ENCODE data around the gene DSCAM.
"Not testable (repeated sequence)": the region's sequence is repeated elsewhere in the genome, so short reads cannot be mapped to it uniquely, and the experiment has no call there.

Gene DSCAM

GRCh38 chr21:40208948-40209345 lies 638.0 kb downstream of the DSCAM start:
- no peak for DNase-seq

- DNase-seq, result no peak
These were observed 638.6 kb downstream of the DSCAM start for GRCh38 chr21:40208206-40208947.

DNA sequence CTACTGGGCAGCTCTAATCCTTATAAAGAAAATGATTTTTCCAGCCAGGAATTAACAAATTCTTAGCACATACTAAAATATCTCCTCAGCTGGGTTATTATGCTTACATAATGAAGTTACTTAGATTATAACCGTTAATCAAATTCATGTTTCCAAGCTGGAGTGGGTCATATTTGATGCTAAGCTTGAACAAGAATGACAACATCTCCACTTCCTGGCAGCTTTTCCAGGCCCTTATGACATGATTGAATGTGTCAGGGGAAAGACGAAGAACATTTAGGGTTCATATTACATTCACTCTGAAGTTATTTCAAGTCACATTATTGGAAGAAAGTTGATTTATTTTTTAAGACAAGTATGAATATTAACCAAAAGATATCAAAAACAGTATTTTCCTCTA lies 646.0 kb downstream of the DSCAM start:
- no peak for DNase-seq

DNA sequence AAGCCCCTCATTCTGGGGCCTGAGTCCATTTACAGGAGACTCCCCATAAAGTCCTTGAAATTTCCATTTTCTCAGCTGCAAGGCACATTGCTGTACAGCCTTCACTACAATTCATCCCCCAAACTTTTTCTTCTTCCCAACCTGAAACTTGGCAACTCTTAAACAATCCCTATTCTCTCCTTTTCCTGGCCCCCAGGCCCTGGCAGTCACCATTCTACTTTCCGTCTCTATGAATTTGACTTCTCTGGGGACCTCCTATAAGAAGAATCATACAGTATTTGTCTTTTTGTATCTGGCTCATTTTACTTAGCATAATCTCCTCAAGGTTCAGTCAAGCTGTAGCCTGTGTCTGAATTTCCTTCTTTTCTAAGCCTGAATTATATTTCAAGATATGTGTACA lies 646.8 kb downstream of the DSCAM start:
- no peak for DNase-seq

GRCh38 chr21:40194185-40194980 lies 652.6 kb downstream of the DSCAM start:
- no peak for DNase-seq

- DNase-seq, result no peak
These were observed 655.3 kb downstream of the DSCAM start for GRCh38 chr21:40191616-40192015.

- DNase-seq, result no peak
These were observed 655.8 kb downstream of the DSCAM start for GRCh38 chr21:40191196-40191595.

DNA sequence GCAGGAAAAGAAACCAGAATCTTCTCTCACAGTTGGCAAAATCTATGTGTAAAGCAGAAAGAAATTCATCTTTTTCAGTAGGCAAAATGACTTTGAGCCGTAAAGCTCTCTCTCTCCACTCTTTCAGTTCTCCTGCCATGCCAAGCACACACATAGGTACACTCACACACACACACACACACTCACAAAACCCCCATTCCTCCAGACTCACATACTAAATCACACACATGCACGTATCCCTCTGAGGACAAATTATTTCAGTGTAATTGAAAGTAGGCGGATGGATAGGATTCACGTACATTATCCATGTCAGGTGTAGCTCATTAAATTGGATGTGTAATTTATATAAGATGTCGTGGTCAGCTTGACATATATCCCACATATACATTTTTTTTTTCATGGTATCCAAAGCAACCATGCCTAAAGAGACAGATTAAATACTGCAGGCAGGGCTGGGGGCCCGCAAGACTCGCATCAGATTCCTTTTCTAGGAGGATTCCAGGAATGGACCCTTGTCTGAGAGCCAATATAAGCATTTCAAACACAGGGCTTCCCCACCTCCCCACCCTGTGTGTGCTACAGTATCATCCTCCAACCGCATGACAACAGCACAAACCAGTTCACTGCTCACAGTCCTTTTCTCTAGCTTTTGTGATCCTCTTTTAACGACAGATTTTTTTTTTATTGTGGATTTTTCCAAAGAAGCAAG lies 658.9 kb downstream of the DSCAM start:
- no peak for DNase-seq

- no peak for DNase-seq
These were observed 659.7 kb downstream of the DSCAM start for GRCh38 chr21:40187244-40187643.

DNA sequence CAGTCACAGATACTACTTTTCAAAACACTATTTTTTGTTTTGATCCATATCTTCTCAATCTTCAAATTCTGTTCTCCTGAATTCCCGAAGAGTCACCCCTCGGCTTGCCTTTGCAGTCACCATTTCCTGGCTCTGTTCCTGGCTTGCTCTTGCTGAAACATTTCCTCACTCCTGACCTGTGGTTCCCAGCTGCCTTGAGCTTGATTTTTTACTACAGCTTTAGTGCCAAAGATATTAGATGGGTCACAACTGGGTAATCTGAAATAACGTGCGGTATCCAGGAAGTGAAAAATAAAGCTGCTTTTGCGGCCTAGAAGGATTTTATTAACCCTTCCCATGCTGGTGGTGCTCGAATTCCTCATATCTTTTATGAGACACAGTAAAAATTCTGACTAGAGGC lies 660.9 kb downstream of the DSCAM start:
- DNase-seq, result no peak

GRCh38 chr21:40185208-40185607 lies 661.8 kb downstream of the DSCAM start:
- no peak for DNase-seq

DNA sequence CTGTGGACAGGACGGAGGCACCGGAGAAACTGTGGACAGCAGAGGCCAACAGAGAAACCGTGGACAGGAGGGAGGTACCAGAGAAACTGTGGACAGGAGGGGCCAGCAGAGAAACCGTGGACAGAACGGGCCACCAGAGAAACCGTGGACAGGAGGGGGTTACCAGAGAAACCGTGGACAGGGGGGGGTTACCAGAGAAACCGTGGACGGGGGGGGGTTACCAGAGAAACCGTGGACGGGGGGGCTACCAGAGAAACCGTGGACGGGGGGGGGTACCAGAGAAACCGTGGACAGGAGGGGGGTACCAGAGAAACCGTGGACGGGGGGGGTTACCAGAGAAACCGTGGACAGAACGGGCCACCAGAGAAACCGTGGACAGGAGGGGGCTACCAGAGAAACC lies 664.5 kb downstream of the DSCAM start:
- not testable (repeated sequence) for DNase-seq

DNA sequence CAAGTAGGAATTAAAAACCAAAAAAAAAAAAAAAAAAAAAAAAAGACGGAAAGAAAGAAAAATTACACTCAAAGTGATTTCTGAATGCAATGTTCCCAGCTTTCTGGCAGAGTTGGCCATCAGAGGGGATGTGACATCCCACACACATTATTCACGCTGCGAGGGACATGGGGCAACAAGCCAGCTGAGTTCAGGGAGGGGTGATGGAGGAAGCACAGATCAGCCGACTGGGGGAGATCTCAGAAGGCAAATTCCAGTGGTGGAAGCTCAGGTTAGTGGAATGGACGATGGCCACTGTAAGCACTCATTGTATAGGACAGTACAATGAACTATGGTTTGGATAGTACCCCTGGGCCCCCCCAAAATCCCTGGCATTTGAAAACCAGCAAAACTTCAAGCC lies 667.8 kb downstream of the DSCAM start:
- DNase-seq, result no peak

DNA sequence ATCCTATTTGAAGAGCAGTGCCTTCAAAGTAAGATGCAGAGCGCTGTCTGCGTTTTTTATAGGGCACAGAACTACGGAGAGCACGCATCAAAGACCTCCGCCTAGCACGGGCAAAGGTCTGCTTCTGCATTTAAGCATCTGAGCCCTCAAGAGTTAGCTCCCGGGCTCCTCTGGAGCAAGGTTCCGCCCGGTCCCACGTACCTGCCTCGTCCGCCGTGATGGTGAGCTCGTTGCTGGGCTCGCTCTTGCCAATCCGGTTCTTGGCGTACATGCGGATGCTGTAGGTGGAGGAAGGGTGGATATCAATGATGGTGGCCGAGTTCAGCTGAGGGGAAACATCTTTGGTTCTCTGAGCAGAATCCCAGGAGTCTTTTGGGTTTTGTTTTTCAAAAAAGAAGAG lies 668.2 kb downstream of the DSCAM start:
- DNase-seq, result no peak

DNA sequence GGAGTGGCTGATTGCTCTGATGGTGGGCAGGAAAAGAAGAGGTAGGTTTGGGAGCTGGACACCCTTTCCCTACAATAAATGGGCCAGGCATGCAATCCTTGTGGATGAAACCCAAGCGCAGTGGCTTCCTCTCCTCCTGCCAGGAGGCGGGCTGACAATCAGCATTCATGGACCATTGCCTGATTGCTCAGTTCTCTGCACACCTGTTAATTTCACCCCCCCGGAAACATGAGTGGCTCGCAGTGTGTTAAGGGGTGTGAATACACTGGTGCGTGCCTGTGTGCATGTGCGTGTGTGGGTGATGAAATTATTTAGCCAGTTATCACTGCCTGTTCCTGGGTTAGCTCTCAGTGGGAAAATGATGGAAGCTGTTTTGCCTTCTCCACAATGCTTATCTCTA lies 669.0 kb downstream of the DSCAM start:
- DNase-seq, result no peak

DNA sequence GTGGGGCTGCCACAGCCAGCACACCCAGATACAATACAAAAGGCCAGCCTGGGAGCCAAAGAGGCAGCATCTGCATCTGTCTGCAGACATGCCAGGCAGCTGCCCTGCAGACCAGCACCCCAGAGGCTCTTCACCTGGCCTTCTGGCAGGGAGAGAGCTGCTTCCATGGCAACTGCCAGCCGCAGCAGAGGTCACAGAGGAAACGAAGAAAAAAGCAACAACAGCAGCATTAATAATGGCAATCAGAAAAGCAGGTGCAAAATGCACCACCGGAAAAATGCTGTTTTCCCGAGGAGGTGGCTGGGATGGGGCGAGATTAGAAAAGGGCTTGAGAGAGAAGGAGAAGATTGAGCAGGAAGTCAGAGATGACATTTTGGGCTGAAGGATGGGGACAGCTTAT lies 670.2 kb downstream of the DSCAM start:
- DNase-seq, result no peak

DNA sequence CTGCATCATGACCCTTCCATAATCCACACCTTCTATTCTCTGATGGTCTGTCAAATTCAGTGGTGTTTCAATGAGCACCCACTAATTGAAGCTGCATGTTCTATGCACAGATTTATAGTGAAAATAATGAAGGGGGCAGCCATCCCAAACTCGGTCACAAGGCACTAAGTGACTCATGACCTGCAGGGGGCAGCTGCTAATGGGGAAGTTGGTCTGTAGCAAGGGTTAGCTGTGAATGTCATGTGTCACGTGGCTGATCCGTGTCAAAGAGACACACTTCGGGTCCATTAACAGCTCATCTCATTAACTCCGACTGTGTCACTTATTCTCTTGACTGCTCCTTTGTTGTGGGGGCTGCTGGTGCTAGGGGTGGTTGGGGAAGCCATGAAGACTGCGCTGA lies 673.1 kb downstream of the DSCAM start:
- DNase-seq, result no peak

GRCh38 chr21:40169971-40170370 lies 677.0 kb downstream of the DSCAM start:
- no peak for DNase-seq

- DNase-seq, result no peak
These were observed 680.6 kb downstream of the DSCAM start for GRCh38 chr21:40166291-40166843.

- no peak for DNase-seq
These were observed 681.2 kb downstream of the DSCAM start for GRCh38 chr21:40165773-40166070.

DNA sequence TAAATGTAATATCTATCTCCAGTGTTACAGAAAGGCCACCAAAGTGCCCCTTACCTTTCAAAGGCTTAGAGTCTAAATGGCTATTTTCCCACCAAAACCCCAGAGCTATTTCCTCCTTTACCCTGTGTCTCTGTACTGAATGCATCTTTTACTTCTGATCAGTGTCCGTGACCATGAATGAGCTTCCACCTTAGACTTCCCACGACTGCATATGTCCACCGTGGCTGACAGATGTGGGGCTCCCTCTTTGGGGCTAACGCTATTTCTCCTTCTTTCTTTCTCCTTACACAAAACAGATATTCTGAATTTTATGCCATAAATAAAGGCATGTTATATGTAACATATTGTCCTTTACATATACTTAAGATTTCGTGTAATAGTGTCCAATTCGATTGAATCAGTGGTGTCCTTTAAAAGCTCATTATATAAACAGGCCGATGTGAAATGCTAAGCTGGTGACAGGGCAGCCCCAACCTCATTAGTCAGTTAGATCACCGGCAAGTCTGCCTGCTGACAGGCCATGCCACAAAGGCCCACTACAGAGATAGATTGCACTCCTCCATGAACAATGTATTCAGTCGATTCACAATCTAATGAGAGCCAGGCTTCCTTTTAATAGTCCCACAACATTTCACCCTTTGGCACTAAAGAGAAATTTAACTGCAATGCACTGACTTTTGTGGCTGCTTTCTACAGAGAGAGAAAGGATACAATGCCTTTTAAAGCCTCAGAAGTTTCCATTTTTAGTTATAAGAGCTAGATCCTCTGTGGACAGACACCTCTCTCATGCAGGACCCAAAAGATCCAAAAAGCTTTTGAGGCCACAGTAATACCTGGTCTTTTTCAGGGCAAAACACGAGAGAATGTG lies 681.8 kb downstream of the DSCAM start:
- no peak for DNase-seq

DNA sequence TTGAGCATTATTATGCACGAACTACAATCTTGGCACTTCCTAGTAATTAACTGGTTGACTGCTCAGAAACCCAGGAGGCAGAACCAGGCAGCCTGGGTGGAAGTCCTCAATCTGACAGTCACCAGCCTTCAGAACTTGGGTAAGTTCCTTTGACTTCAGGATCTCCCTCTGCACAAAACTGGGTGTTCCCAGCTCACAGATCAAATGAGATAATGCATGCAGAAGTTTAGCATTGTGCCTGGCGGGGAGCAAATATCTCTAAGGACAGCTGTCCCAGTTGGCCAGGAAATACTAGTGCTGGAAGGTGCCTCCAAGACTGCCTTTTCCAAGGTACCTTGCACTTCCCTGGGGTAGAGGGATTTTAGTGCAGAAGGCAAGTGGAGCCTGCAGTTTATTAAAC lies 684.9 kb downstream of the DSCAM start:
- no peak for DNase-seq

DNA sequence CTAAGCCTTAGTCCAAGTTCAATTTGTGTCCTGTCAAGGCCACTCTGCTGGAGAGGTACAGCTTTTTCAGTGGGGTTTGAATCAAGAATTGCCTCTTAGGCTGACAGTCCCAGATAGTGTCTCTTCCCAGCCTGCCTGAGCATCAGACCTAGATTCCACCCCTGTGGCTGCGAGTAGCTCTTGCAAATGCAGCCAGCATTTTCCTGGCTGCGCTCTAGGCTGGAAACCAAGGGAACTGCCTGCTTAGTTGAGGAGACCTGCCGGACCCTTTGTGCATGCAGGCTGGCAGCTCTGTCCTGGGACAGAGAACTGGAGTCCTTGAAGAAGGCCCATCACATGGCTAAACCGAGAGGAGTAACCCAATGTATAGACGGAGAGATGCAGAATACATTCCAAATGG lies 686.0 kb downstream of the DSCAM start:
- no peak for DNase-seq
